T47D (cell line): ENCODE results near the gene CHL1.
A peak's percentile ranks its signal among the peaks of the same experiment; 100 is the strongest.

ENCODE experiments used
- DNase-seq, 2 experiments: peaks; one replicate each; pipeline versions ENCODE4 v3.0.0 to v3.0.0-alpha.2; 2011 to 2012; ENCODE audit warnings: low read depth in 1 of 2, low spot score in 1 of 2
- JUND ChIP-seq: IDR thresholded peaks from 2 replicates; pipeline ENCODE4 v1.6.1; 2012; ENCODE audit warnings: low read depth
- in situ Hi-C: cut with HindIII; loops from 2 replicates; pipeline ENCODE4 v1.10.0; 2016; ENCODE audit warnings: low sequenced_read_pairs, low pct_unique_long_range_greater_than_20kb

Gene CHL1

GRCh38 chr3:373193-373779 is 176.7 kb downstream of the CHL1 start:
- no peak for TF ChIP-seq JUND
- in situ Hi-C loops, result no loop called here
- no peak for DNase-seq

DNA sequence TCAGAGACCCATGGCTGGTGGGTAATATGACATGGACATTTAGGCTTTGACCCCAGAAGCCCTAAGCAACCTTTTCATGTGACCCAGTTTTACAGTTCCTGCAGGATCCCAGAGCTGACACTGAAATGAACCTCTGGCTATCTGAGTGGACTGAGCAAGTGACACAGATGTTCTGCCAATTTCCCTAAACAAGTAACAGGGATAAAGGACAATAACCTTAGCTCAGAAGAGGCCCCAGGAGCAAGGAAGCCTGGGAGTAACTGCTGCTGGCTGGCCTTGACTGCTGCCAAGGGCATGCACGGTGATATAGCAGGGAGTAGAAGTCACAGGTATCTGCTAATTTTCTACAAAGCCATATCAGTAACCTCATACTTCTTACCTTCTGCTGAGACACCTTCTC is 177.9 kb downstream of the CHL1 start:
- in situ Hi-C loops, result no loop called here
- TF ChIP-seq JUND, result no peak
- no peak for DNase-seq

- DNase-seq, result peak in 1 of 2 experiments; percentile 68
- no peak for TF ChIP-seq JUND
- in situ Hi-C loops, result no loop called here
Measured at GRCh38 chr3:377158-377561, 180.6 kb downstream of the CHL1 start.

DNA sequence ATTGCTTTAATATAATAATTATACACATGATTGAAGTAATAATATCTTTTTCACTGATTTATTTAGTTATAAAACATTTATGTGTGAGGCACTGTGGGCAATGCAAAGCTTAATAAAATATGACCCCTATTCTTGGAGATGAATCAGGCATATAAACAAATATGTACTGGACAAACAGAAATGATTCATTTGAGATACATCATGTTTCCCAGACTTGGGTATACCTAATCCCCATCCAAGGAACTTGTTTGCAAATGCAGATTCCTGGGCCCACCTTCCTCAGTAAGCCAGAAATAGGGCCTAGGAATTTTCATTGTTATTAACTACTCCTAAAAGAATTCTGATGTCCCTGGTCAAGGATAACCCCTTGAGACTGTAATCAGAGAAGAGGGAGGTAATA is 184.2 kb downstream of the CHL1 start:
- DNase-seq, result no peak
- TF ChIP-seq JUND, result no peak
- in situ Hi-C loops, result no loop called here

DNA sequence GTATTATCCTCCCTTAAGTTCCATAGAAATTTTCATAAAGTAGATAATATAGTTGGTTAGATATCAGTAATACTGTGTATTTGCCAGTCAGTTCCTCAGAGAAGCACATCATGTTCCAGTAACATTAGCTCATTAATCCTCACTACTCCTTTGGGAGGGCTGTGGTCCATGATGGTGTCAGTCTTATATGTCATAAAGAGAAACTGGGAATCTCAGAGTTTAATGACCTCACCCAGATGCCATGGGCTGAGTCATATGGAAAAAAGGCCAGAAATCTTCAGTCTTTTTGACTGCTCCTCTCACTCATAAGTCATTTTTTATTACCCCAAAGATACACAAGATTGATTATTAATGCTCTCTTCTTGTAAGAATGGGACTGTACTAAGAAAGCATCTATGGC is 188.6 kb downstream of the CHL1 start:
- no peak for DNase-seq
- in situ Hi-C loops, result no loop called here
- no peak for TF ChIP-seq JUND

GRCh38 chr3:394775-395174 is 198.2 kb downstream of the CHL1 start:
- no peak for TF ChIP-seq JUND
- no peak for DNase-seq
- in situ Hi-C loops, result no loop called here

DNA sequence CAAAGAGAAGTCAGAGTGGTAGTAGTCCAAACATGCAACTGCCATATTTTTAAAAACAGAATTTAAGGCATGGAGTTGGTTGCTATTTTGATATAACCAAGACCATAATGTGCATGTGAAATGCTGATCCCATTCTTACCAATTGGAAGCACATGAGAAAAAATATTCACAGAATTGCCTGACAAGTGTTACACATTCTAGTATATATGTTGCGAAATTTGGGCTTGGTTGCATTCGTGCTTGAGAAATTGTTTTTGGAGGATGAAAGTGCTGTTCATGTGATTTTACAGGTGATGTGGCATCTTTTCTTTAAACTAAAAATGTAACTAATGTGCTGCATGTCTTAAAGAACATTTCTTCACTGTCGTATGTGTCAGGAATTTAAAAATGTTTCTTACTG is 199.7 kb downstream of the CHL1 start:
- TF ChIP-seq JUND, result no peak
- no peak for DNase-seq
- in situ Hi-C loops, result no loop called here

GRCh38 chr3:399647-400046 is 203.1 kb downstream of the CHL1 start:
- in situ Hi-C loops, result no loop called here
- no peak for TF ChIP-seq JUND

GRCh38 chr3:403826-404225 is 207.3 kb downstream of the CHL1 start:
- DNase-seq, result no peak
- no peak for TF ChIP-seq JUND
- in situ Hi-C loops, result no loop called here

More at GRCh38 chr3:399647-400046, 203.1 kb downstream of the CHL1 start:
- DNase-seq, result no peak

- no peak for DNase-seq
- in situ Hi-C loops, result no loop called here
- no peak for TF ChIP-seq JUND
Measured at GRCh38 chr3:409011-409410, 212.4 kb downstream of the CHL1 start.

GRCh38 chr3:411226-411625 is 214.7 kb downstream of the CHL1 start:
- no peak for DNase-seq
- in situ Hi-C loops, result no loop called here
- no peak for TF ChIP-seq JUND

DNA sequence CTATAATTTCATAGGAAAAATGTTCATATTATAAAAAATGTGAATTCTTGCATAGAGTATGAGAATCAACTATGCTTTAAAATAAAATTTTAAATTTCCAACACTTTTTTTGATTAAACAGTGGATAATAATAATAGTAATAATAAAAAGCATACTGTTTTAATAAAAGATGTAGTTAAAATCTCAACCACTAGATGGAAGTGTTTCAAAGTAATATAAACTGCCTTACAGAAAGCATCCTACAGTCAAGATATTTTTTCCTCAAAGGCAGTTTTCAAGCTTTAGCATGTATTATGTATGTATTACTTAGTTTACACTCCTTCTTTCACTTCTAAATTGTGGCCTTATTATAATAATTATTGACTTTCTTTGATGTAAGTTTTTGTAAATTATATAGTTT is 217.5 kb downstream of the CHL1 start:
- no peak for TF ChIP-seq JUND
- in situ Hi-C loops, result no loop called here
- DNase-seq, result peak; percentile 5 to 43

DNA sequence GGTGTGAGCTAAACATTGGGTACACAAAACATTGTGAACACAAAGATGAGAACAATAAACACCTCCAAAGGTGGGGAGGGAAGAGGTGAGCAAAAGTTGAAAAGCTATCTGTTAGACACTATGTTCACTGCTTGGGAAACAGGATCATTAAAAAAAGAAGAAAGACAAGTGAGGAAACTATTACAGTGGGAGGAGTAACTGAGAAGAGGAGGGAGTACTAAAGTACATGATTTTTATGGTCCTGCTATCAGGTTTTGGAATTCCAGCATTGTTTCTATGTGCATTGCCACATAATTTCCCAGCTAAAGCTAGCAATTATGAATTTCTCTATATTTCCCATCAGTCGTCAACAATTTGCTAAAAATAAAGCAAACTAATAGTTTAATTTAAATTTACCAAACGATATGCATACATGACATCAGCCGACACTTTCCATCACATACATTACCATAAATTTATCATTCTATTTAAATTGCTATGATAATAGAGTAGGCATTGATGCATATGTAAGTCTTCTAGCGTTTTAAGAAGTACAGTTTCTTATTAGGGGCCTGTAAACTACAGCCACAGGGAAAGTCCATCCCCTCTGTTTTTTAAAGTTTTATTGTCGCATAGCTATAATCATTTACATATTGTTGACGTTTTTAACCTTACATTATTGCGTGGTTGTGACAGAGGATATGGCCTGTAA is 221.8 kb downstream of the CHL1 start:
- no peak for DNase-seq
- in situ Hi-C loops, result no loop called here
- TF ChIP-seq JUND, result no peak

DNA sequence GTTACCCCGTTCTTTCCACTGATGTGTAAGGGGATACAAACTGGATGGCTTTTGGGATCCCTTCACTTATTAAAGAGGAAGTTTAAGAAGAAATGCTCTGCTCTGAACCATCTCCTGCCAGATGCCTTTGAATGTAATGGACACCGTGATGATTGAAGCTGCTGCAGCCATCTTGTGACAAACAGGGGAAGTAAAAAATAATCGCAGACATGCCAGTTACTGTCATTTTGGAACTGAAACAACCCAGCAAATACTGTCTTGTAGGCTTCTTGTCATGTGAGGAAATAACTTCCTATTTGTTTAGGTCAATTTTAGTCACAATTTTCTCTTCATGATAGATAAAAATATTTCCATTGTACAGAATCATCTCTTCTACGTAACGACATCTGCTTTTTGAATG is 224.0 kb downstream of the CHL1 start:
- TF ChIP-seq JUND, result no peak
- in situ Hi-C loops, result no loop called here
- DNase-seq, result no peak
